NCI-H1048 (cell line): ENCODE measurements around the gene ELSPBP1.
"Not testable (repeated sequence)": the region's sequence is repeated elsewhere in the genome, so short reads cannot be mapped to it uniquely, and the experiment has no call there.

Source experiments
- DNase-seq: peaks from one replicate; lab custom pipeline; 2025; lab: John Stamatoyannopoulos, UW

ELSPBP1 gene

DNA sequence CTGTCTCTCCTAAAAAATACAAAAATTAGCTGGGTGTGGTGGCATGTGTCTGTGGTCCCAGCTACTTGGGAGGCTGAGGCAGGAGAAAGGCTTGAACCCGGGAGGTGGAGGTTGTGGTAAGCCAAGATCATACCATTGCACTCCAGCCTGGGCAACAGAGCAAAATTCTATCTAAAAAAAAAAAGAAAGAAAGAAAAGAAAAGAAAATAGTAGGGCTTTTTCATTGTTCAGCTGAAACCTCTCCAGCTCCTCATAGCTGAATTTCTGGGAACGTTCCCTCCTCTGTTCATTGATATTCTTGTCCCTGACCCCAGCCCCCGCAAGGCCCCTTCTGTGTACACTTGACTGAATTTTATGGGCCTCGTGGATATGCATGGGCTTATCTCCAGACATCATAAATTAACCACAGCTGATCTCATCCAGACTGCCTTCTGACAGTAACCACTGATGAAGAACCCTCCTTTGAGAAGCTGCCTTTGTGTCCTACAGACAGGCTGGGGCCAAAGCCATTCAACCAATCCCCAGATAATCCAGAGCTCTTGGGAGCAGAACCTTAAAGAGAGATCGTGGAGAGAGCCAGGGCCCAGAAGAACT lies at the start of gene ELSPBP1:
Gene ELSPBP1 (plus strand): TSS at position 424 of the 594 bp plus-strand sequence. CDS start 14,036 bp downstream, outside the sequence.
- DNase-seq, result no peak

DNA sequence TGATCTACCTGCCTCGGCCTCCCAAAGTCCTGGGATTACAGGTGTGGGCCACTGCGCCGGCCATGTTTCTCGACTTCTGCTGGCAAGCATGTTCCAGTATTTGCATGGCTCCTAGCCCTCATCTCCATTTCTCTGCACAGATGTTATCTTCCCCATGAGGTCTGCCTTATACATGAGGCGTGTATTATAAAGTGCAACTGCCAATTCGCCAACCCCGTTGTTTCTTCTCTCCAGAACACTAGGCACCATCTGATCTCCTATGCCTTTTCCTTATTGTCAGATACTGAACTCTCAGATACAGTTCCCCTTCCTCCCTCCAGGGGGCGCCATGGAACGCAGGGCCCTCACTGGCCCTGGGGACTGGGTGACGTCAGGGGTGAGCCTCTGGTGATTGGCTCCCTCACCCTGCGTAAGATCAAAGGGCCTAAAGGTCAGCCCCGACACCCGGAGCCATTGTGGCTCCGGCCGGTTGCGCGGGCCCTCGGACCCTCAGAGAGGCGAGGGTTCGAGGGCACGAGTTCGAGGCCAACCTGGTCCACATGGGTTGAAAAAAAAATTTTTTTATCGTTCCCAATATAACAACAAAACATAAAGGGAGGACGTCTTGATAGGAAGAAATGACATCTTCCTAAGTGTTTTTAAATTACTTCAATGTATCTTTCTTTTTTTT lies 44.4 kb upstream of the ELSPBP1 start:
- DNase-seq, result not testable (repeated sequence)

DNA sequence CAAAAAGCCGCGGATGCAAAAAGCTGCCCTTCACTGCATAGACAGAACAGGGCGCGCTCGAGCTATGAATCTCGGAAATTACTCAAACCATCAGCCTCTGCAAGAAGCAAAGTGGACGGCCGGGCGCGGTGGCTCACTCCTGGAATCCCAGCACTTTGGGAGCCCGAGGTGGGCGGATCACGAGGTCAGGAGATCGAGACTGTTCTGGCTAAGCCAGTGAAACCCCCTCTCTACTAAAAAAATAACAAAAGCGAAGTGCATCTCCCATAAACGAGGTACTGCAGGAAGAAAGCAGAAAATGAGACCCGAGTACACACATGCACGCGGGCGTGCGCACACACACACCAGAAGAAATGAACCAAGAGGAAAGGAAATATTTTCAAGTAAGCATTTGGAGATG lies 42.3 kb upstream of the ELSPBP1 start:
- not testable (repeated sequence) for DNase-seq

DNA sequence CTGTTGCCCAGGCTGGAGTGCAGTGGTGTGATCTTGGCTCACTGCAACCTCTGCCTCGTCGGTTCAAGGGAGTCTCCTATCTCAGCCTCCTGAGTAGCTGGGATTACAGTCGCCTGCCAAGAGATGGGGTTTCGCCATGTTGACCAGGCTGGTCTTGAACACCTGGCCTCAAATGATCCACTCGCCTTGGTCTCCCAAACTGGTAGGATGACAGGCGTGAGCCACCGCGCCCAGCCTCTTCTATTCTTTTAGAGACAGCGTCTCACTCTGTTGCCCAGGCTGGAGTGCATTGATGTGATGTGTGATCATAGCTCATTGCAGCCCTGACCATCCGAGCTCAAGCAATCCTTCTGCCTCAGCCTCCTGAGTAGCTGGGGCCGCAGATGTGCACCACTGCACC lies 38.5 kb upstream of the ELSPBP1 start:
- not testable (repeated sequence) for DNase-seq

DNA sequence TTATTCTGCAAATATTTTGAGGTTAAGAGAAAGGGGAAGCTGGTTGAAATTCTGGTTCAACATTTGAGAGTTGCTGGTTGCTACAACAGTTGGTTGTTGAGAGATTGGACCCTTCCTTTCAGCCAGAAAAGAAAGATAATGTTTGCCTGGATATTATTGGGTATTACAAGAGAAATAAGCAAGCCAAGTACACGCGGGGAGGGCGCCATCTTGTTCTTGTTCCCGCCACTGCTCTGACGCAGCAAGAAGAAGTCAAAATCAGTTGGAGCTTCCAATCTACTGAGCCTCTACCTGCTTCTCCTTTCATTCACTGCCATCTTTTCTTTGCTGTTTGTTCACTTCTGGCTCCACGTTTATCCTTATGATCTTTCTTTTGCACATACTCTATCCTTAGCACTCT lies 20.9 kb upstream of the ELSPBP1 start:
- no peak for DNase-seq

DNA sequence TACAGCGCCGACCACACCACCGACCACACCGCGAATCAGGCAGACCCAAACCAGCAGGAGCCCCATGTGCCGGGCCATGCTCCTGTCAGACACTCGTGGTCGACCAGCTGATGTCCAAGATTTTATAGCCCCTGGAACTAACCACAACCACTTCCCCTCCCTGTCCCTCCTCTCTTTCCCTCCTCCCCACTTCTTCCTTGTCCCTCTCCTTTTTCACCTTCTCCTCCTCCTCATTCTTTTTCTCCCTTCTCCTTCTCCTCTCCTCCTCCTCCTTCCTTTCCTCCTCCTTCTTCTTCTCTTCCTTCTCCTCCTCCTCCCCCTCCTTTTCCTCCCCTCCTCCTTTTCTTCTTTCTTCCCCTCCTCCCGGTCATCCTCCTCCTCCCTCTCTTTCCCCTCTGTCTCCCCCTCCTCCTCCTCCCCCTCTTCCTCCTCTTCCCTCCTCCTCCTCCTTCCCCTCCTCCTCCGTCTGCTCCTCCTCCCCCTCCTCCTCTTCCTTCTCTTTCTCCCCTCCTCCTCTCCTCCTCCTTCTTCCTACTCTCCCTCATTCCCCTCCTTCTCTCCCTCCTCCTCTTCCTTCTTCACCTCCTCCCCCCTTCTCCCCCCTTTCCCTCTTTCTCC lies 3.1 kb upstream of the ELSPBP1 start:
- no peak for DNase-seq

DNA sequence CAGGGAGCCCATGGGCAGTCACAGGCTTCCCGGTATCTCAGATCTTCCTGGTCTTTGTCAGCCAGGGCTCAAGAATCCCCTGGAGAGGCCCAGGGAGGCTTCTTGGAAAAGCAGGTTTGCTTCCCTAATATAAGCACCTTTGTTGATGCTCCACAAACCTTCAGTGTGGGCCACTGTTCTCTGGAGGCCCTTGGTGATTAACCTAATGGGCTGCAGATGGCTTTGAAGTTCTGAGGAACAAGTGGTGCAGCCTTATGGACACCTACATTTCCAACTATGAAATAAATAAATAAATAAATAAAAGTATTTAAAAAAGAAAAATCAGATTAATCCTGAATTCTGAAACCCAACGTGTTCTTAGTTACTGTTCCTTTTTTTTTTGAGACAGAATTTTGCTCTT lies 2.4 kb upstream of the ELSPBP1 start, which contains the start of gene BSPH1:
Gene BSPH1 (minus strand): TSS at position 101 of the 400 bp plus-strand sequence. CDS start 89 bp downstream, at position 12.
- DNase-seq, result no peak

DNA sequence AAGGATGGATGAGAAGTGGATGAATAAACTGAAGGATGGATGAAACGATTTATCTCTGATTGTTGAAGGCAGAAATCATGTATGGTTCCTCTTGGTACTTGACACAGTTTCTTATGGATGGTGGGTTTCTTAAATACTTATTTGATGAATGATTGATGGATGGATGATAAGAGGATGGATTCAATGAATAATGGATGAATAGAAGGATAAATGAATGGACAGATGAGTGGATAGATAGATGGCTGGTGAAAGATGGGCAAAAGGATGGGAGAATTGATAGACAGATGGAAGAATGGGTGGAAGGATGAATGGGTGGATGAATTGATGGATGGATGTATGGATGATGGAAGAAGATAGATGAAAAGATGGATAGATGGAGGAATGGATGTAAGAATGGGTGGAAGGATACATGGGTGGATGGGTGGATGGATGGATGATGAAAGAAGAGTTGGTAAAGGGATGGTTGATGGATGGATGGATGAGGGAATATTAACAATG lies 1.8 kb downstream of the ELSPBP1 start:
- no peak for DNase-seq

DNA sequence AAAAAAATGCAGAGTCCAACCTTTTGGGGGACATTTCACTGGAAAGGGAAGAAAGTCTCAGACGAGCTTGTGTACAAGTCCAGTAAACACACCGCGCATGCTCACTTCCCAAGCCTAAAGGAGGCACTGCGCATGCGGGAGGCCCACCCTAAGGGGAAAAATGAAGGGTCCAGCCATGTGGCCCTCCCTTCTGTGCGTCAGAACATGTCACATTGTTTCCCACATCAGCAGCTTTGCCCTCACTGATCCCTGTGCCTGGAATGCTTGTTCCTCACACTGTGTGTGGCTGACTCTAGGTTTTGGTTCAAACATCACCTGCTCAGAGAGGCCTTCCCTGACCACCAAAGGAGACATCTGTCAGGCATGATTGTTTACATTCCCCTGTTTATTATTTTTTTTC lies 4.4 kb downstream of the ELSPBP1 start:
- DNase-seq, result no peak

DNA sequence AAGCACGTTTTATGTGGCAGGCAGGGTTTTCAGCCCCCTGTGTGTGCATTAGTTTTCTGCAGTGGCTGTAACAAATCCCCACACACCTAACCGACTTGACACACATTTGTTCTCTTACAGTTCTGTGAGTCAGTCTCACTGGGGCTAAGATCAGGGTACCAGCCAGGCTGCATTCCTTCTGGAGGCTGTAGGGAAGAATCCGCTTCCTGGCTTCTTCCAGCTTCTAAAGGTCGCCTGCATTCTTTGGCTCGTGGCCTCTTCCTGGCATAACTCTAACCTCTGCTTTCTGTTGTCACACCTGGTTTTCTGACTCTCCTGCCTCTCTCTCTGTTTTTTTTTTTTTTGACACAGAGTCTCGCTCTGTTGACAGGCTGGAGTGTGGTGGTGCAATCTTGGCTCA lies 6.4 kb downstream of the ELSPBP1 start:
- no peak for DNase-seq

DNA sequence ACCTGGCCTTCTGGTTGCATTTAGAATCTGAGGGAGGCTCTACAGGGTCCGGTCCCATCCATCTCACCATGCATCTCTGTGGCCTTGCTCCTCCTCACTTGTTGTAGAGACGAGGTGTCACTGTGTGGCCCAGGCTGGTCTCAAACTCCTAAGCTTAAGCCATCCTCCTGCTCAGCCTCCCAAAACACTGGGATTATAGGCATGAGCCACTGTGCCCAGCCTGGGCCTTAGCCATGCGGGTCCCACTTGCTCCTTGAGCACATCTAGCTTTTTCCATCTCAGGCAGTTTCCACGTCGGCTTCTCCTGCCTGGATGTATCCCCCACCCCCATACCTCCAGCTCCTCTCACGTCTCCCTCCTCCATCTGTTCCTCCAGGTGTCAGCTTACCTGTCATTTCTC lies 9.8 kb downstream of the ELSPBP1 start:
- no peak for DNase-seq

DNA sequence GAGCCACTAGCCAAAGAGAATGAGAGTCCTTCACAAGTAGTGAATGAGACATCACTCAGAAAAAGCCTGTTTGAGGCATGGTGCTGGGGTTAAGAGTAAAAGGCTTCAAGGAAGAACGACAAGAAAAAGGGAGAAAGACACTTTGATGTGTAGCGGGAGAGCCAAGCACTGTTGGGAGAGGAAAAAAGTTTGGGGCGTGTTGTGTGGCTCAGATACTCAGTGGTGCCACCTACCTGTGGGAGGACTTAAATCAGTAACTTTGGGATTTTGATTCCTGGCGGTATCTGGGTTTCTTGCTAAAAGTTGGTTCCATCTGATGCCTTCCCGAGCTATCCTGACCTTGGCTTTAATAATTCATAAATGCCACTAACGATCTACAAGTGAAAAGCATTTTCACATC lies 12.3 kb downstream of the ELSPBP1 start:
- DNase-seq, result no peak

DNA sequence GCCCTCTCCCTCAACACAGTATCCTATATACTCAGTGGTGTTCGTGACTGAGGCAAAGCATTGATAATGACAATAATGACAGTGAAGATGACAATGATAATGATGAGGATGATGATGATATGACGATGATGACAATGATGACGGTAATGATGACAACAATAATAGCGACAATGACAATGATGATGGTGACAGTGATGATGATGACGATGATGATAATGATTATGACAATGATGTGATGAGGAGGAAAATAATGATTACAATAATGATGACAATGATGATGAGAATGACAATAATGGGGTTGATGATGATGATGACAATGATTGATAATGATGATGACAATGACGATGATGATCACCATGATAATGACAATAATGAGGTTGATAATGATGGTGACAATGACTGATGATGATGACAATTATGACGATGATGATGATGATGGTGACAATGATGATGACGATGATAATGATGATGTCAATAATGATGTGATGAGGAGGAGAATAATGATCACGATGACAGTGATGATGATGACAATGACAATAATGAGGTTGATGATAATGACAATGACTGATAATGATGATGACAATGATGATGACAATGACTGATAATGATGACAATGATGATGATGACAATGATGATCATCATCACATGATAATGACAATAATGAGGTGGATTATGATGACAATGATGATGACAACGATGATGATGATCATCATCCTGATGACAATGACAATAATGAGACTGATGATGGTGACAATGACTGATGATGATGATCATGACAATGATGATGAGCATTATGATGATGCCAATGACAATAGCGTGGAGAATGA lies 16.7 kb downstream of the ELSPBP1 start:
- DNase-seq, result no peak

DNA sequence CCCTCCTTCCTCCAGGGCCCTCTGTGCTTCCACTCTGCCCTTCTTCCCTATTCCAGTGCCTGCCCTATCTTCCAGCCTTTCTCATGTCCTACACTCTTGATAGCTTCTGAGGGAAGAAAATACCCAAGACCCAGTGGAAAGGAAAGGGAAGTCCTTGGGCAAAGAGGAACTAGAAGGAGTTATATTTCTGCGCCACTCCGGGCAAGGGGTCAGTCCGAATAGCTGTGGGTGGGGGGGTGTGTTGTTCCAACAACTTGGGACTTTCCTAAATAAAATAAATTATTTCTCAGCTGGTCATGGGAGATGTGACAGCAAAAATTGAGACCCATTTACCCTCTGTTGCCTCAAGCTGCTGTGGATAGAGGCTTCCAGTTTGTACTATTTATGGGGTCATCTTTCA lies 26.3 kb downstream of the ELSPBP1 start:
- no peak for DNase-seq

DNA sequence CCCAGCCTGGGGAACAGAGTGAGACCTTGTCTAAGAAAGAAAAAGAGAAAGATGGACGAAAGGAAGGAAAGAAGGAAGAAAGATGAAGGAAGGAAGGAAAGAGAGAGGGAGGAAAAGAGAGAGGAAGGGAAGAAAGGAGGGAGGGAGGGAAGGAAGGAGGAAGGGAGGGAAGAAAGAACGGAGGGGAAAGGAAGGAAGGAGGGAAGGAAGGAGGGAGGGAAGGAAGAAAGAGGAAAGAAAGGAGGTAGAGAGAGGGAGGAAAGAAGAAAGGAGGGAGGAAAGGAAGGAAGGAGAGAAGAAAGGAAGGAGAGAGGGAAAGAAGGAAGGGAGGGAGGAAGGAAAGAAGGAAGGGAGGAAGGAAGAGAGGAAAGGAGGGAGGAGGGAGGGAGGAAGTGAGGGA lies 28.6 kb downstream of the ELSPBP1 start:
- no peak for DNase-seq

DNA sequence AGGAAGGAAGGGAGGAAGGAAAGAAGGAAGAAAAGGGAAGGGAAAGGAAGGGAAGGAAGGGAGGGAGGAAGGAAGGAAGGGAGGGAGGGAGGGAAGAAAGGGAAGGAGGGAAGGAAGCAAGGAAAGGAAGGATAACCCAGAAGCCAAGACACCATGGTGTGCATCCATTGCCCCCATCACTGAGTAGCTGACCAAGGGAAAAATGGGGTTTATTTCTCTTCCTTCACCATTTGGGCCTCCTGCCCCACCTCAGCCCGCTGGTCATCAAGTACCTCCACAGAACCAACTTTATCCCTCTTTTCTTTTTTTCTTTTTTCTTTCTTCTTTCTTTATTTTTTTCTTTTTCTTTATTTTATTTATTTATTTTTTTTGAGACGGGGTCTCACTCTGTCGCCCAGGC lies 29.1 kb downstream of the ELSPBP1 start:
- DNase-seq, result no peak

DNA sequence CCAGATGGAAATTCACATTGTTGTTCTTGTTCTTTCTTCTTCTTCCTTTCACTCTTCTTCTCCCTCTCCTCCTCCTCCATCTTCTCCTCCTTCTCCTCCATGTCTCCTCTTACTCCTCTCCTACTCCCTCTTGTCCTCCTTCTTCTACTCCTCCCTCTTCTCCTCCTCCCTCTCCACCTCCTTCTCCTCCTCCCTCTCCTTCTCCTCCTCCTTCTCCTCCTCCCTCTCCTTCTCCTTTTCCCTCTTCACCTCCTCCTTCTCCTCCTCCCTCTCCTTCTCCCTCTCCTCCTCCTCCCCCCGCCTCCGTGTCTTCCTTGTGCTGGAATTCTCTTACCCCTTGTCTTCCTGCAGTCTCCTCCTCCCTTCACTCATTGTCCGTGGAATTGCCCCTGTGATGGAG lies 31.0 kb downstream of the ELSPBP1 start:
- no peak for DNase-seq

DNA sequence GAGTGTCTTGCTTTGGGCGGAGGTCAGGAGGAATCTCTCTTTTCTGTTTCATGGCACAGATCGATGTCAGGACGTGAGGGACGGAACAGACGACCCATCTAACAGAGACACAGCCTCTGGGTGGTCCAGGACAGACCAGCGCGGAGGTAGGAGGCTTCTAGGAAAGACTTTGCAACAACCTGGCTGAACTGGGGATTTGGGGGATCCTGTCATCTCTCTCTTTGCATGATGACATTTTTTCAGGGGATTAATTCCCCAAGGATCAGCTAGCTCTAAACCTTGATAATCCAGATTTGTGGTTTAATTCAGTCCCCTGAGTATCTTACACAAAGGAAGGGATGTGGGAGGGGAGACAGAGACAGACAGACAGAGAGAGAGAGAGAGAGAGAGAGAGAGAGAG lies 35.0 kb downstream of the ELSPBP1 start:
- DNase-seq, result no peak

DNA sequence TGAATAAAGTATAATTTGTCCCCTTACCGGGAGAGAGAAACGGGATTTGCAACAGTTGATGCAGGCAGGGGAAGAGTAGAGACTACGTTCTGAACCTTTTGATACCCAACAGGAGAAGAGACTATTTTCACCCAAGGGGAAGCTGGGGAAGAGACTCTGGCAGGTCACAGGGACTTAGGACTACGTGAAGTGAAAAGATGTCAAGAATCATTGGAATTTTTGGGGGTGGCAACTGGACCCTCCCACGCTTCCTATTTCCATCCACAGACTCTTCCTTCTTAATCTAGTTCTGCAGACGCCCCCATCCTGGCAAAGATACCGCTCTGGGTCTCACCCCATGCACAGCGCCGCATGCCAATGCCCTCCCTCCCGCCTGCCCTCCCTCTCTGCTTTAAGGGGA lies 35.6 kb downstream of the ELSPBP1 start:
- no peak for DNase-seq

DNA sequence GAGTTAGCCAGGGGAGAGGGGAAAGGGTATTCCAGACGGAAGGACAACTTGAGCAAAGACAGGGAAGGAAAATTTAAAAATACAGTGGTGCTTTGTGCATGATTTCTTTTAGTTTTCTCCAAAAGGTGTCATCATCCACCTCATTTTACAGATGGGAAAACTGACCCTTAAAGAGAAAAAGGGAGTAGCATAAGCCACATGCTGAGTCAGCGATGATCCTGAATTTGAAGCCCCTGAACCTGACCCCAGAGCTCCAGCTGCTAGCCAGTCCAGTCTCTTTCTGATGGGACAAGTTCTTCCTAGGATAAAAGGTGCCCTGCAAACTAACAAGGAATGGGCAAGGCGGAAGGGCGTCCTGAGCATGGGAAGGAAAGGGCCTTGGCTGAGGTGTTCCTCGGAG lies 39.2 kb downstream of the ELSPBP1 start:
- no peak for DNase-seq

DNA sequence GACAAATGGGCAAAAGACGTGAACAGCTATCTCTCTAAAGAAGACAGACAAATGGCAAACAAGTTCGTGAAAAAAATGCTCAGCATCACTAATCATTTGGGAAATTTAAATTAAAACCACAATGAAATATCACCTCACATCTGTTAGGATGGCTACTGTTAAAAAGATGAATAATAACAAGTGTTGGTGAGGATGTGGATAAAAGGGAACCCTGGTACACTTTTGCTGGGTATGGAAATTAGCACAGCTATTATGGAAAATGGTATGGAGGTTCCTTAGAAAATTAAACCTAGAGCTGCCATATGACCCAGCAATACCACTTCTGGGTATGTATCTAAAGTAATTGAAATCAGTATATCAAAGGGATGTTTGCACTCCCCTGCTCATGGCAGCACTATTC lies 42.3 kb downstream of the ELSPBP1 start:
- DNase-seq, result no peak

DNA sequence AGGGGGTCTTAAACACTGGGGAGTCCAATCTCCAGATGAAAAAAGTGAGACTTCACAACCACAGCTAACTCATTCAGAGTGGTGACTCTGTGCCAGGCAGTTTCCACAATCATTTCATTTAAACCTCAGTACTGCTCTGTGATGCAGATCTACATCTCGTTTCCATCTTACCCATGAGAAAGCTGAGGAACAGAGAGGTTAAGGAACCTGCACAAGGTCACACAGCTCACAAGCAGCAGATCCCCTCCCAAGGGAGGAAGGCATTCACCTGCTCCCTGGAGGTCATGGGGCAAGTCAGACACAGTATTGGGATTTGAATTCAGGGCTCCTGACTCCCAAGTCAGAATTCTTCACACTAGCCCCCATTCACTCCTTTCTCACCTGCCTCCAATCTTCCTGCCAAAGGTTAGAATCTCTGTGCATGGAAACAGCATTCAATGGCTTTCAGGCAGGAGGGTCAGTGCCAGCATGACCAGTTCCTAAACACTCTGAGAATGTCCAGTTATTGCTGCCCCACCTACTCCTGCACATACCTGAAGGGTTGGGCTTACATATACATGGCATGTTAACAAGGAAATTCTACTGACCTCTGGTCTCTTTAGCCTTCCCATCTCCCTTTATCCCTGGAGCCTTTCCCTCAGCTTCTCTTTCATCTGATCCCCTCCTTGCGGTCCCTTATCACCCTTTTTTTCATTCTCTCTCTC lies 47.6 kb downstream of the ELSPBP1 start:
- no peak for DNase-seq
